Measurements from ENCODE around the gene N4BP2.
"Not testable (repeated sequence)": the region's sequence is repeated elsewhere in the genome, so short reads cannot be mapped to it uniquely, and the experiment has no call there.

Gene N4BP2

GRCh38 chr4:40056716-40057585 lies at the start of gene N4BP2:
Gene N4BP2 (plus strand): TSS chr4:40056850. CDS start chr4:40097341, 40,491 bp downstream.
- DNase-seq = peak; percentile 78 to 87

GRCh38 chr4:40016007-40016406 lies 40.6 kb upstream of the N4BP2 start:
- DNase-seq = no peak

GRCh38 chr4:40020221-40020620 lies 36.4 kb upstream of the N4BP2 start:
- no peak for DNase-seq

- not testable (repeated sequence) for DNase-seq
These were observed 35.5 kb upstream of the N4BP2 start for GRCh38 chr4:40021116-40021515.

- DNase-seq = not testable (repeated sequence)
These were observed 32.6 kb upstream of the N4BP2 start for GRCh38 chr4:40024049-40024448.

GRCh38 chr4:40032785-40033184 lies 23.9 kb upstream of the N4BP2 start:
- no peak for DNase-seq

GRCh38 chr4:40033613-40034012 lies 23.0 kb upstream of the N4BP2 start:
- DNase-seq = no peak

- no peak for DNase-seq
These were observed 17.7 kb upstream of the N4BP2 start for GRCh38 chr4:40038977-40039376.

- no peak for DNase-seq
These were observed 15.7 kb upstream of the N4BP2 start for GRCh38 chr4:40040908-40041307.

- DNase-seq = no peak
These were observed 12.9 kb upstream of the N4BP2 start for GRCh38 chr4:40043786-40044185.

- DNase-seq = peak in 1 of 2 experiments; percentile 41
These were observed 10.2 kb upstream of the N4BP2 start for GRCh38 chr4:40046311-40046980.

GRCh38 chr4:40053161-40053560 lies 3.5 kb upstream of the N4BP2 start:
- DNase-seq = no peak

GRCh38 chr4:40055511-40055862 lies 1.2 kb upstream of the N4BP2 start:
- DNase-seq = peak in 1 of 2 experiments; percentile 45

GRCh38 chr4:40055863-40056715 lies 561 bp upstream of the N4BP2 start:
- peak; percentile 79 to 86 for DNase-seq

- DNase-seq = peak; percentile 87 to 98
These were observed 989 bp downstream of the N4BP2 start for GRCh38 chr4:40057586-40058091.

GRCh38 chr4:40058121-40058520 lies 1.5 kb downstream of the N4BP2 start:
- peak in 1 of 2 experiments; percentile 38 for DNase-seq

GRCh38 chr4:40058854-40059253 lies 2.2 kb downstream of the N4BP2 start:
- DNase-seq = no peak

- DNase-seq = peak in 1 of 2 experiments; percentile 24
These were observed 2.7 kb downstream of the N4BP2 start for GRCh38 chr4:40059362-40059761.

- no peak for DNase-seq
These were observed 8.4 kb downstream of the N4BP2 start for GRCh38 chr4:40065010-40065409.

GRCh38 chr4:40066651-40067050 lies 10.0 kb downstream of the N4BP2 start:
- no peak for DNase-seq

GRCh38 chr4:40070387-40070786 lies 13.7 kb downstream of the N4BP2 start:
- DNase-seq = no peak

- DNase-seq = no peak
These were observed 29.8 kb downstream of the N4BP2 start for GRCh38 chr4:40086421-40086820.

- no peak for DNase-seq
These were observed 31.2 kb downstream of the N4BP2 start for GRCh38 chr4:40087799-40088366.
